DMS 273 (cell line): Measurements from ENCODE around the gene TMEM41B.
"Not testable (repeated sequence)": the region's sequence is repeated elsewhere in the genome, so short reads cannot be mapped to it uniquely, and the experiment has no call there.

Experiments
- DNase-seq: peaks from one replicate; lab custom pipeline; 2025; ENCODE audit not compliant: unreplicated experiment; lab: John Stamatoyannopoulos, UW

TMEM41B gene

DNA sequence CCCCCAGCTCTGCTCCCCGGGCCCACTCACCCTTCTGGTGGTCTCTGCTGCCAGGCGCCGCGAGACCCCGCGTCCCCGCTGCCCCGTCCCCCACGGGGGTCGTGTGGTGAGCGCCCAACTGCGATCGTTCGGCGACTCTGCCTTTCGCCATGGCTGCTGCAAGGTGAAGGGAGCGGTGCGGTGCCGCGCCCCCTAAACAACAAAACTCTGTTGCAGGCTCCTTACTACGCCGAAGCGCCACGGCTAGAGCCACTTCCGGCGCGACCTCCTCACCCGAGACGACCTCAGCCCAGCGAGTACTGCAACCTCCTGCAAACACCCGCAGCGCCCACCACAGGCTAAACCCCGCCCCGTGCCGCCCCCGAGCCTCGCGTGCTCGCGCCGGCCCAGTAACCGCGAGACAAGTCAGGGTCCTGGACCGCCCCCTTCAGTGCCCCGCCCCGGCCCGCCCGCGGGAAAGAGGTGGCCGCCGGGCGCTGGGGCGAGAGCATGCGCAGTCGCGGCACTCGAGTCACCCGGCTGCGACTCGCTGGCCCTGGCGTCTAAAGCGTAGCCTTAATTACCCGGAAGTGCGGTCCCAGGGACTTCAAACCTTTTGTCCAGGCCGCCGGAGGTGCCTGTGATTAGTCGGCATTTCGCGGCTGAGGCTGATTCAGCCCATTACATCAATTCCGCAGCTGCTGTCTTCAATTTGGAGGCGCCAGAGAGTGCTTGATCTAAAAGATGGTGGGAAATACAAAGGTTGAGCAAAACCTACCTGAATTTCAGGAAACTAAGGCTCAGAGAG is at the start of gene TMEM41B:
Gene TMEM41B, minus strand, starts transcription at position 303 of the 787 bp plus-strand sequence. Its CDS starts 152 bp downstream, at position 151.
- peak; percentile 97 for DNase-seq

- DNase-seq = no peak
These were observed 48.0 kb upstream of the TMEM41B start for GRCh38 chr11:9362393-9362863.

DNA sequence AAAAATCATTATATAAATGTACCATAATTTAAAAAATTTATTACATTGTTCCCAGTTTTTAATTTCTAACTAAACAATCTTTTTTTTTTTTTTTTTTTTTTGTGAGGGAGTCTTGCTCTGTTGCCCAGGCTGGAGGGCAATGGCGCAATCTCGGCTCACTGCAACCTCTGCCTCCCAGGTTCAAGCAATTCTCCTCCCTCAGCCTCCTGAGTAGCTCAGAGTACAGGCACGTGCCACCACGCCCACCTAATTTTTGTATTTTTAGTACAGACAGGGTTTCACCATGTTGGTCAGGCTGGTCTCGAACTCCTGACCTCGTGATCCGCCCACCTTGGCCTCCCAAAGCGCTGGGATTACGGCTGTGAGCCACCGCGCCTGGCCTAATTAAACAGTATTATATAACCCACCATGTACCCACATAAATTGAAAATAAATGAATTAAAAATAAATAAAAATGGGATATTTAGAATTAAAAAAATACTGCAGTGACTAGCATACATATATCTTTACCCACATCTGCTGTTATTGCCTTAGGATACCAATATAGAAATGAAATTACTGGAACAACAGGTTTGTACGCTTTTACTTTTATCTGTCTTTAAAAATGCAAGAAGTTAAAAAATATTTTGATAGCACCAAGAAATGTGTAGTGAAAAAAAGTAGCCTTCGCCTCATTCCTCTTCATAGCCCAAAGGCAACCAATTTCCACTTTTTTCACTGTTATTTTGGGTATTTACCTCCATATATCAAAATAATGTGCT is 46.6 kb upstream of the TMEM41B start:
- DNase-seq = not testable (repeated sequence)

- DNase-seq = no peak
These were observed 42.6 kb upstream of the TMEM41B start for GRCh38 chr11:9357041-9357440.

- no peak for DNase-seq
These were observed 37.0 kb upstream of the TMEM41B start for GRCh38 chr11:9351321-9351881.

DNA sequence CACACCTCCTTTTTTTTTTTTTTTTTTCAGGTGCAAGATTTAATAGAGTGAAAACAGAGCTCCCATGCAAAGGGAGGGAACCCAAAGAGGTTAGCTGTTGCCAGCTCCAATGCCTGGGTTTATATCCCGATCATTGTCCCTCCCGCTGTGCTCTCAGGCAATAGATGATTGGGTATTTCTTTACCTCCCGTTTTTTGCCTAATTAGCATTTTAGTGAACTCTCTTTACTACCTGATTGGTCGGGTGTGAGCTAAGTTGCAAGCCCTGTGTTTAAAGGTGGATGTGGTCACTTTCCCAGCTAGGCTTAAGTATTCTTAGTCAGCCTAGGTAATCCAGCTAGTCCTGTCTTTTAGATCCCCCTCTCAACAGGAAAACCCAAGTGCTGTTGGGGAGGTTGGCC is 33.4 kb upstream of the TMEM41B start:
- not testable (repeated sequence) for DNase-seq

DNA sequence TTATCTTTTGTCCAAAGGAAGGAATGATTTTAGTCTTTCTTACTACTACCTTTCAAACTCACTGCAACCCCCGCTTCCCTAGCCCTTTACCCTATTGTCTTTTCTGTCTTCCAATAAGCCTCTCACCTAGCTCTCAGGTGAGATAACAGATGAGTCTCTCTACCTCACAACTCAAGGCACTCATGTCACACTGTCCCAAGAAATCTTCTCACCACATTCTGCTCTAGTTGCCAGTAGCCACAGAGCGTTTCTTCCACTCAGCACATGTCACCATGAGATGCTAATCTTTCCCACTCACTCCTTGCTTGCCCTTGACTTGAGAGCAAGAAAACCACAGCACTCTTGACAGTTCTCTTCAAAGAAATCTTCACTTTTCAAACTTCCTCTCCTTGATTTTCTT is 32.7 kb upstream of the TMEM41B start:
- DNase-seq = no peak

GRCh38 chr11:9344061-9344680 is 29.8 kb upstream of the TMEM41B start:
- no peak for DNase-seq

DNA sequence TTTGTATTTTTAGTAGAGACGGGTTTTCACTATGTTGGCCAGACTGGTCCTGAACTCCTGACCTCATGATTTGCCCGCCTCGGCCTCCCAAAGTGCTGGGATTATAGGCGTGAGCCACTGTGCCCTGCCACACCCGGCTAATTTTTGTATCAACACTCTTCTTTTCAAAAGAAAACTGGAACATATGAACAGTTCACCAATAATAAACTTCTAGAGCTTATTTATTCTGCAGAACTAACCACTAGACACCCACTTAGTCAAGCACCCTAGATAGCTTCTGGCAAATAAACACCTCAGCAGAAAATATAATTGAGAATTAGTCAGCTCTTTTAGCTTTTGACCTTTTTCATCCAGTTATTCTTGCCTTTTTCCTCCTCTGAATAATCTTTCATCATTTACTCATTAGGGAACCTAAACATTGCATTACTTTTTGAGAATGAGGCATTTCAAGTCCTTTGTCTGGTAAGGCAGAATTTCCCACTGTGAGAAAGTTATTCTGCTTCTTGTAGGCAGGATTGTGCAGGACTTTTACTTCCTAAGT is 27.3 kb upstream of the TMEM41B start:
- no peak for DNase-seq

GRCh38 chr11:9332655-9333054 is 18.3 kb upstream of the TMEM41B start:
- no peak for DNase-seq

DNA sequence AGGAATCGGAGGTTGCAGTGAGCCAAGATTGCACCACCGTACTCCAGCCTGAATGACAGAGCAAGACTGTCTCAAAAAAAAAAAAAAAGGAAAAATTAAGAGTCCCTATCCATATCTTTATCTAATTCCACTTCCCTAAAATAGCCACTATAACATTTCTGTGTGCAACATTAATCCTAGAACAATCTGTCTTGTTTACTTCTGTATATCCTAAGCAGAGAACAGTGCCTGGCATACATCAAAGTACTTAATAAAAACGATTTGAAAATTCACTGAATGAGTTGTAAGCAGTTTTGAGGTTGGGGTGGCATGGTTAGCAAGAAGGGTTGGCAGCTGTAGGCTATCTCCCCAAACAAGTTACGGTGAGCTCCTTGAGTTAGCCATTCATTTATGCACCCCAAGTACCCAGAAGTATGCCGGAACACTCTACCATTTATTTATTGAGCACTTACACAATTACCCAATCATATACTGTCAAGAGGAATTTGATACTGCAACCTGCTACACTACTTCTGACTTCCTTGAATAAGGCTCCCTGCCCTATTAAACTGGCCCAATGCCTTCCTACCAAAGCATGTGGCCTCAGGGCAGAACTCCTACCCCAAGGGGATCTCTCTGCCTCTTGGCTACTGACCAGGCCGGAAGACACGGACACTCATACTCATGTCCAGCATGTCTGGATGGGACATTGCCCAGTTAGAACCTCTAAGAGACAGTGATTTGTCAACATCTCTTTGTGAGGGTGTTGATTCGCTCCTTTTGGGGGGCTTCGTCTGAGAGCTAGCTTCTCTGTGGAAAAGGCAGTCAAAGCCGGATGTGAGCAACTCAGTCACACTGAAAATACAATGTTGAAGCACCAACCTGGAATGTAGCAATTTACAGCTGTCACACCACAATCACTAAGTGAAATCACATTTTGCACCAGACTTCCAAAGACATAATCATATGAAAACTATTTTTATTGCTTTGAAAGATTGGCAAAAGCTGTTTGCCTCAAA is 16.3 kb upstream of the TMEM41B start:
- DNase-seq = no peak

DNA sequence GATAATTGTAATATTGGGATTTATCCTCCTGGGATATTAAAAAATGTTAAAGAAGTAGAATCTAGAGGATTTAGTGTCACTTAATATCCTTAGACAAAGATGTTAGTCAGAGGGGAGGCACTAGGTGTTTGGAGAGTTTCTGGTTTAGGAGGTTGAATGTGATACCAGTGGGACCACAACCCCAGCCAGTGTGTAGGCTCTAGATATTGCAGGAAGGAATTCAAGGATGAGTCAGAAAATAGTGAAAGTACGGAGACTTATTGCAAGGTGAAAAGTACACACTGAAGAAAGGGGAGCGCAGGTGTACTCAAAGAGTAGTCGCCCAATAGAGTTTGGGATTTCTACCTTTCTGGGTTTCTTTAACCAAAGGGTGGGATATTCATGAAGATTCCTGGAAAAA is 5.7 kb upstream of the TMEM41B start:
- DNase-seq = no peak

- DNase-seq = not testable (repeated sequence)
These were observed 5.1 kb upstream of the TMEM41B start for GRCh38 chr11:9319377-9320001.

GRCh38 chr11:9318442-9319376 is 4.3 kb upstream of the TMEM41B start:
- not testable (repeated sequence) for DNase-seq

DNA sequence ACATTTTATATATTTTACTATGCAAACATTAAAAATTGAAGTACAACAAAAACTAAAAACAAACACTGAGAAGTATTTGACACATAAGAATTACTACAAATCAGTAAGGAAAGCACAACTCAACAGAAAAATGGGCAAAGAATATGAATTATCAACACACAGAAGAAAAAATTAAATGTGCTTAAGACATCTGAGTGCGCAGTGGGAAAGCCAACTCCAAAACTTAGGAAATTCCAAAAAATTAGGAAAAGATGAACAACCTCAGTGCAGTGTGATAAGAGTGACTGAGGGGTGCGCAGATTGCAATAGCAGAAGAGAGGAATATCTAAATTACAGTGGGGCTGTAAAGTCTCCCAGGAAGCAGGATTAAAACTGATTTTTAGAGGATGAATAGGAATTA is 1.9 kb upstream of the TMEM41B start:
- DNase-seq = no peak

- no peak for DNase-seq
These were observed 790 bp upstream of the TMEM41B start for GRCh38 chr11:9315078-9315688.

- peak; percentile 46 for DNase-seq
These were observed 624 bp downstream of the TMEM41B start for GRCh38 chr11:9313648-9314290.
